GM20431 (cell line): ENCODE results near the gene SLC25A12.

ENCODE experiments used
- in situ Hi-C: fragments of 300-500 bp; cut with MseI, MboI; formaldehyde crosslinking; loops from one replicate; pipeline ENCODE4 v1.15.0; 2020; ENCODE audit warnings: low sequenced_read_pairs; ENCODE audit not compliant: unreplicated experiment

The SLC25A12 gene

DNA sequence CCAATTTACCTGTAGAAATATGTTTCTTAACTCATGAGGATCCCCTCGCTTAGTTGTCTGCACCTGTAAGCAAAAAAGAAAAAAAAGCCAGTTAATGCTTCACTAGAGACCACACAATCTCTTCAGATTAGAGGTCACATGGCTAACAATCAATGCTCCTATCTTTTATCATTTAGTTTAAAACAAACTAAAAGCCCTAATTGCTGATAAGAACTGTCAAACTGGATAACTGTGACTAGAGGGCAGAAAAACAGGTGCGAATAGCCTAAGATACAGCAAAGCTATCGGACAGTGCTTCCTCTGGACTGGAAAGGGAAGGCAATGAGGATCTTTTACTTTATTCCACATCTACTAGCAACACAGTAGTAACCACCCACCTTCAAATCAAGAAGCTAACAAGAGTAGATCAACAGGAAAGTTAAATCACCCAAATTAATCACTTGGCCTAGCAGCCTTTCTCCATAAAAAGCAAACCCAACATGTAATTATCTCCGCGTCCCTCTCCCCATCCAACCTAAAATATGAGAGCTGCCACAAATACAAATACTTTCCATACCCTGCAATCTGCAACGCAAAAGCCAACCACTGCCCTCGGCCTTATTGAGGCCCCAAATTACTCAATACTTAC is 734 bp downstream of the SLC25A12 start:
- in situ Hi-C loops, result no loop called here

DNA sequence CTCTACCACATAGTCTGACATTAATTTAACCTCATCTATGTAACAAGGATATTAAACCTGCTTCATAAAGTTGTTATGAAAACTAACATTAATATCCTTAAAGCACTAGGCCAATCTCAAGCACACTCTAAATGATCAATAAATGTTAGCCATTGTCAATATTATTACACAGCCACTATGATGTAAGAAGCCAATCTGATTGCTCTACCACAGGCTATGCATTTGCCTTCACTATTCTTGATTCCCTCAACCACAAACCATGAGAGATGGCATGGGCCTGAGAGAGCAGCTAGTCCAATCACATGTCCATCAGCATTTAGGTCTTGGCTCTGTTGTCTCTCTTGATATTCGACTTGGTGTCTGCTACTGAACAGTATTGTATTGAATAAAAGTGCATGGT is 4.2 kb downstream of the SLC25A12 start:
- in situ Hi-C loops, result no loop called here

DNA sequence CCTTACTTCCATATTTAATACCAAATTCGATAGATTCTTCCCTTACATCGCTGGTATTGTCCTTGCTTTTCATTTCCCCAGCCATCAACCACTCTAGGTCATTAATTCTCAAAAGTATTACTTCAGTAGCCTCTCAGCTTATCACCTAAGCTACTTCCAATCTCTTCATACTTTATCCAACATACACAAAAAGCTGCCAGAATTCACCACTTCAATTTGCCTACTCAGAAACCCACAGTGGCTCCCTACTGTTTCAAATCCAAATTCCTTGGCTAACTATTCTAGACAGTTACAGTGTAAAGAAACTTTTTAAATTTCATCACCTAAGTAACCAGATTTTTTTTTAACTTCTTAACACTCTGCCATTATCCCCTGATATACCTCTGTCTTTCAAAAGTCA is 4.7 kb downstream of the SLC25A12 start:
- in situ Hi-C loops, result no loop called here

DNA sequence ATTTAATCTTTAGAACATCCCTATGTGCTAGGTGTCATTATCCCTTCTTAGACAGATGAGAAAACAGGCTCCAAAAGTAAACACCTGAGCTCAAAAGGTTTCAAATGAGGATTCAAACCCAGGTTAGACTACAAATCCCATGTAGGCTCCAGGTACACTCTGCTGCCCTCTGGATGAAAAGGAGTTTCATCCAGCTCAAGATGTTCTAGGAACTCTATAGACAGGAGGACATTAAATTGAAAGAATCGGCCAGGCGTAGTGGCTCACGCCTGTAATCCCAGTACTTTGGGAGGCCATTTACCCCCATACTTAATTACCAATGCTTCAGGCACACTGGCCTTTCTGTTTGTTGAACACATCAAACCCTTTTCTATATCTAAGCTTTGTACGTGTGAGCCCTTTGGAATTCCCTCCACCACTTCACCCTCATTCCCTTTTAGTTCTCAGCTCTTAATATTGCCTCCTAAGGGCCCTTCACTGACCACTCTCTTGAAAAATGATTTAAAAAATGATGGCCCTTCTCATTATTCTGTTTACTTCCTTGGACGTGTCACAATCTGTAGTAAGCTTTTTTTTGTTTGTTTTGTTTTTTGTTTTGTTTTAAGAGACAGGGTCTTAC is 10.7 kb downstream of the SLC25A12 start:
- in situ Hi-C loops, result no loop called here

DNA sequence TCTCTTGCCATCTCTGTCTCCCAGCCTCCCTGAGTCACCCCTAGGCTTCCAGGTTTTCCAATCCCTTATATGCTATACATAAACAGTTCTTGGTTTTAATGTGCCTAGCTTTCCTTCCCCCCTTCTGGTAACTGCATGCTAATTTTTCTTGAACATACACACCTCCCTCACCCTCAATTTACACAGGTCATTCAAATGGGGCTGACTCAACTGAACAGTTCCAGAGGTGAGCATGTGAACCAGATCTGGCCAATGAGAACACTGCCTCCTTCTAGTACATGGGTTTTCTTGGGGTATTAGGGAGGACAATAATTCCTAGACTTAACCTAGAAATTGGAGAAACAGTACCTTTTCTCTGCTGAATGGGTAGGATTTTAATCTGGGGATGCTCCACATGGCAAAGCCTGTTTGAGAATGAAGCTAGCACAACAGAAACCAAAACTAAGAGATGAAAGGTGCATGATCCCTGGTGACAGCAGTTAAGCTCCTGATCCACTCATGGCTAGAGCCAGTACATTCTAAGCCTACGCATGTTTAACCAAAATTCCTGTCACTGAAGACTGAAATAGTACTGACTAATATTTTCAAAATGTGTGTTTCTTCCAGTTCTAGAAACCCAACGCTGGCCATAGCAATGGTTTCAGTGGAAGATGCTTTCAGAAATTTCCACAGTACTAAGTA is 11.8 kb downstream of the SLC25A12 start:
- in situ Hi-C loops, result no loop called here

DNA sequence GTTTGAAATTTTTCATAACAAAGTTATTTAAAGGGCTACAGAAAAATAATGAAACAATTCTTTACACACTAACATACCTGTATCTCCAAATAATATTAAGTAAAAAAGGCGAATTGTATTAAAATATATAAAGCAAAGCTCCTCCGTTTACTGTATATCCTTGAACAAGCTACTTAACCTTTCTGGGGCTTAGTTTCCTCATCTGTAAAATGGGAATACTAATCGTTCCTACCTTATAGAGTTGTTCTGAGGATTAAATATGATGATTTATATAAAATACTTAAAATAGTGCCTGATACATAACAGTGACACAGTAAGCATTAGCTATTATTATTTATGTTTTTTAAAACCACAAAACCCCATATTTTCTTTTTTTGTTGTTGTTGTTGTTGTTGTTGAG is 13.3 kb downstream of the SLC25A12 start:
- in situ Hi-C loops, result no loop called here

DNA sequence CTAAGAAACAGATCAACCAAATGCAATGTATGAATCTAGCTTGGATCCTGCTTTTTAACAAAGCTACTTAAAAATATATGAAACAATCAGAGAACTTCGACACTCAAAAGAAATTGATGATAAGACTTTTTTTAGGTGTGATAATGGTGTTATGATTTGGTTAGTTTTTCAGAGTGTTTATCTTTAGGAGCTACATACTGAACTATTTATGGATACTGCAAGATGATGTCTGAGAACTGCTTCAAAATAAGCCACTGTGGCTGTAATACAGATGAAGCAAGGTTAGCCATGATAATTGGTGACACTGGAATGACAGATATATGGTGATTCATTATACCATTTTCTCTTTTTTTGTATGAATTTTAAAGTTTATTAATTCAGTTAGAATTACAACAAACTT is 14.2 kb downstream of the SLC25A12 start:
- in situ Hi-C loops, result no loop called here

DNA sequence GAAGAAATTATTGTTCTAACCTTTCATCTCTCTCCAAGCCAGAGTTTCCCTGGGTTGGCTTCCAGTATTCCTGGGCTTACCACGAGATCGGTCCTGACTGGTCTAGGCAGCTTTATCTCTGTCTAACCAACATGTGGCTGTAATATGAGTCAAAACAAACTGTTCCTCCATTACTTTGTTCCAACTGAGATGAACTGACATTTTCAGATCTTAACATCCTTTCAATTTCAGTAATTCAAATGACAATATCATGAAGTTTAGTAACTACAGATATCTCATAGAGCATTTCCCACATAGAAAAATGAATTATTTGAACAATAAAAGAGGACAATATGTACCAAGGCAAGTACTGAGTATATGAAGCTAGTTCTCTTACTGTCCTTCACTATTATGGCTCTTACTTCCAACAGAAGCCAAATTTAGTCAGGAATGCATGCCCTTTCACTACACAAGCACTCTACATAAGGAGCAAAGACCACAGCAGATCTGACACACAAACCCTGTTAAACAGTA is 15.5 kb downstream of the SLC25A12 start:
- in situ Hi-C loops, result no loop called here

DNA sequence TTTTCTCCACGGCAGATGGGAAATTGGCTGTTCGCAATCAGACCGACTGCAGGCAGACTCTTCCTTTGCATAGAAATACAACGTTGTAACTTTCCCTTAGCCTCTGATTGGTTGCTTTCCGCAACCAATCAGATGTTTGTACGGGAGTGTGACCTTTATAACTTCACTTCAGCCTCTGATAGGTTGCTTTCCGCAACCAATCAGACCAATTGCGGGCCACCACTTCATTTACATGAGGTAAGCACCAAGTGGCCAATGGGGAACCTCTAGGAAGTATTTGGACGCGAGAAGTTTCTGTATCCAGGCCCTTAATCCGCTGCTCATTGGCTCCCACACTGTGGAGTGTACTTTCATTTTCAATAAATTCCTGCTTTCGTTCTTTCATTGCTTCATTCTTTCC is 19.1 kb downstream of the SLC25A12 start:
- in situ Hi-C loops, result no loop called here

DNA sequence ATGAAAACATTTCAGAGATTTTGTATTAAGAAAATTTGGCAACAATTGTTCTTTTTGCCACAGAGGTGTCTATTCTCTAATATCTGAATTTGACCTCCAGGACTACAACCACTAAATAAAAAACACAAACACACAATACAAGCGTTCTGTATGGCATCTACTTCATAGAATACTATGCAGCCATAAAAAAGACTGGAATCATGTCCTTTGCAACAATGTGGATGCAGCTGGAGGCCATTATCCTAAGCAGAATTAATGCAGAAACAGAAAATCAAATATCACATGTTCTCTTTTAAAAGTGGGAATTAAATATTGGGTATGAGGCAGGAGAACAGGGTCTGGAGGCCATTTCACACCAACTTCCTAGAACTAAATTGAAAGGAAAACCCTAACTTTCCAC is 19.5 kb downstream of the SLC25A12 start:
- in situ Hi-C loops, result no loop called here

DNA sequence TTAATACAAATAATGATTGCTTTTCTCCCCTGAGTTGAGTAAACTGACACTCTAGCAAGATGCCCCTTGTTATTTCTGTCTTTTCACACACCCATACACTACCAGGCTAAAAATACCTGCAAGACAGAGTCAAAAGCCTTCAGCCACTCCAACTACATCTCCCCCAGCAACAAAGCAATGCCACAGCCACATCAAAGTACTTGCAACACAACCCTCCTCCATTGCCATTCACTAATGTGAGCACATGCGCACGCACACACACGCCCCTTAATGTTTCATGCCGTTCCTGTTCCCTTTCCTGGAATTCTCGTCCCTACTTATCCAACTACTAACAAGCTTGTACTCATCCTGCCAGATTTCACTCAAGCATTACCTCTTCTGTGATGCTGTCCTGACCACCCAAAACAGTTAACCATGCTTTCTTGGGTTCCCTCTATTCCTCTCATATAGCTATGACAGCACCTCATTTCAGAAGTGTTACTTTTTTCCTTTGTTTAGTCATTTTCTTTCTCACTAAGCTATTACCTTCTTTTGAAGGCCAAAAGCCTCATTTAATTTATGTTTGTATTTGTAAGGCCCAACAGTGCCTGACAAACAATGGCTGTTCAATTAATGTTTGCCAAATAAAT is 29.6 kb downstream of the SLC25A12 start:
- in situ Hi-C loops, result no loop called here

DNA sequence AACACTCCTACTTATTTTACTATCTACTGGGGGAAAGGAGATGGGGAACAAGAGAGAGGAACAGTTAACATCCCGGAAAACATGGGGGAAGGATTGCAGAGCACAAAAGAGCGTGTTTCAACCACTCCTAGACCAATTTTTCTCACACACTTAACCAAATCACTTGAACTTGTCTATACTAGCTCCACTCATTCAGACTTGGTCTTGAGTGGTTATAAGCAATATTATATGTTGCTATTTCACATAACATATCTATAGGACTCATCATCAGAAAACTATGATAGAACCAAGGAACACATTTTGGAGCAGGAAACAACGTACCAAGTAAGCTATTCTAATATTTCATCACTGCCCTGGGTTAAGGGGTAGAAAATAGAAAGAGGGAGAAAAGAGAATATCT is 31.5 kb downstream of the SLC25A12 start:
- in situ Hi-C loops, result no loop called here

DNA sequence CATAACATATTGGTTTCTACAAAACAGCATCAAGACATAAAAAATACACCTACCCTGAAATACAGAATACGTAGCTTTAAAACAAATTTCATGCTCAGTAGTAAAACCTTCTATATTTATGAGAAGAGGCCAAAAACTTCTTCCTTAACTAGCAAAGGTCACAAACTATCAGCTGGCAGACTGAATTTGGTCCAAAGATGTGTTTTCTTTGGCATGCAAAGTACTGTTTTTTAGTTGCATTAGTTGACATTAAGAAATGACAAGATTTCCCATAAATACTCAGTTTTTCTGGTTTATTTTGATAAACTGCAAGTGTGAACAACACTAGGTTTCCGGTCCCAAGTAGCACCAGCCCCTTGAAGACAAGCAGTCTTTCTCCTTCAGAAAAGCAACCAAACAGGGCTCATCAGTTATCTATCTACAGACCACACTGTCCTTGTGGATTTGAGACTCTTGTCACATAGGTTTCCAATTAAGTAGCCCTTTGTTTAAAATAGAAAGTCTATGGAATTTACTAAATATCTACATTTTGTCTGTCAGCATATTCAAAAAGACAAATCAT is 35.6 kb downstream of the SLC25A12 start:
- in situ Hi-C loops, result no loop called here

DNA sequence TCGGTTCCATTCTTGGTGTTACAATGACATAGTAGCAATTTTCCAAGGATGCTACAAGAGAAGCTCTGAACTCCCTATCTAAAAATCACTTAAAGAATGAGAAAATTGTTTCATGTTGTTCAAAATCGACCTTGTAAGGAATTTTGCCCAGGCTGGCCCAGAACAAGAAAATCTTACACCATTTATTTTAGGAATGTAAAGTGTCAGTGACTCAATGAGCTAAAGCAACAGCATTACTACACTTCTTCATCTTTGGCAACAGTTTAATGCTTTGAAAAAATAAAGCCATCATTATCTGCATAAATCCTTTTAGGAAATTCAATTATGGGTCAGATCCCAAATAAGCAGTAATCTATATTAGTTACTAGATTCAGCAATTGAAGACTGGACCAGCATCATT is 38.6 kb downstream of the SLC25A12 start:
- in situ Hi-C loops, result no loop called here

DNA sequence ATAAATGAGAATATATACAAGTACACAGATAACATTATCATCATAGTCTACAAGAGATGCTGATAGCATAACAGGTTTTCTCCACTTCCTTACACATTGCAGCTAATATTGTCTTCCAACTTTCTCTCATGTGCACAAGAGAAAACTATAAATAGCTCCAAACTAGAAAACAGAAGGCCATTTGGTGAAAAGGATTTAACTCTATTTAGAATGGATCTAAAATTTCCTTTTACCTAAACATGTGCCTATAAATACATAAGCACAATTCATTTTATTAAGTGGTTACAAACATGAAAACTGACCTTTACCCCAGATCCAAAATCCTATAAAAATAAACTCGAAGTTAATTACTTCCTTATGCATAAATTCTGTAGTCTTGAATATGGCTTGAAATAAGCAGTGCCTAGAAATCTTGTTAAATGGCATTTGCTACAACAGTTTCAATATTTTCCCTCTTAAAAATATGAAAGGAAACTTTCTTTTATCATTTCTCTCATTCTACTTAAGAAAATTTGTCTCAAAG is 41.6 kb downstream of the SLC25A12 start:
- in situ Hi-C loops, result no loop called here

DNA sequence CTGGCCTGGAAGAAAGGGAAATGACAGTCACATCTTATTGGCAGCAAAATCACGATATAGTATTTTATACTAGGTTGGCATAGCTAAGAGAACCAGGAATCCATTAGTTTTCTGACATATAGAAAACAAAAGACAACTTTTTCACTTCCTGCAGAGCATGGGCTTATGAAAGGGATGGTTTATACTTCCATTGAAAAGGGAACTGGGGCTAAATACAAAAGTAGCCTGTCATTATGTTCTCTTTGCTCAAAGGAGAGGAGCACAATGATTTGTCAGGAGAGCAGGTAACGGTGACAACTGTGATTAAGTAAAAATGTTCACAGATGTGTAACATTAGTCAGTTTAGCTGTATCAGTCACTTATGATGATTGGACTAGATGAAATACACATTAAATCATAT is 46.4 kb downstream of the SLC25A12 start:
- in situ Hi-C loops, result no loop called here

DNA sequence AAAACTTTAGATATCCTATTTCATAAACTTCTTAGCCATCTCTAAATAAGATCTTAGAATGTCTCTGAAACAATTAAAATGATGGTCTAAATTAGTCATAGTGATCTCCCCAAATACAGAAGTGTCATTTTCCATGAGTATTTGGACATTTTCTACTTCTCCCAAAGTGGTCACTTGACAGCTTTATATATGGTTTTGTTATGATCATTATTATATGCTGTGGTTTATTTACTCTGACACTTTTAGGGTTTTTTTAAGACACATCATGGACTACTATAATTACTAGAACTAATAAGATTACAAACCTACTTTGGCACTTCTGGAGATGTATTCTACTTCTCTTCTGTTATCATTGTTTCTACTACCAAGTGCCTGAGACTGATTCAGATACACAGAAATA is 47.1 kb downstream of the SLC25A12 start:
- in situ Hi-C loops, result no loop called here

DNA sequence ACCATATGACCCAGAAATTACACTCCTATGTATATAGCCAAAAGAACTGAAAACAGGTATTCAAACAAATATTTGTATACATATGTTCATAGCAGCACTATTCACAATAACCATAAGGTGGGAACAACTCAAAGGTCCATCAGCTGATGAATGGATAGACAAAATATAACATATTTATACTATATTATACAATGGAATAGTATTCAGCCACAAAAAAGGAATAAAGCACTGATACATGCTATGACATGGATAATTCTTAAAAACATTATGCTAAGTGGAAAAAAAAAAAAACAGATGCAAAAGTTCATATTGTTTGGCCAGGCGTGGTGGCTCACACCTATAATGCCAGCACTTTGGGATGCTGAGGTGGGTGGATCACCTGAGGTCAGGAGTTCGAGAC is 52.0 kb downstream of the SLC25A12 start:
- in situ Hi-C loops, result no loop called here

DNA sequence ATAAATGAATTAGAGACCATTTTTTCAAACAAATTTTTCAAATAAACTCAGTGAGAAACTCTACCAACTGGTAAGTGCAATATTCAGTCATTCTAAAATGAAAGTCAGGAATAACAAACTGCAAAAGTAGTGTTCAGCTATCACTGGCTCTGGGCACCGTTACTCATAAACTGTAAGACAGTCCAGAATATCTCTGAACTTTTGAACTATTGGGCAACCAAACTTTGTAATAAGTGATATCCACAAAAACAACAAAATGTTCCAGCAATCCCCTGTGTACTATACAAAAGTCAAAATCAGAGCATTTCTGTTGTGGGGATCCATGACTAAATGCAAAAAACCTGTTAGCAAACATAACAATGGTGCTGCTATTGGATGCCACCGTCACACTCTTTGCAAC is 56.3 kb downstream of the SLC25A12 start:
- in situ Hi-C loops, result no loop called here

DNA sequence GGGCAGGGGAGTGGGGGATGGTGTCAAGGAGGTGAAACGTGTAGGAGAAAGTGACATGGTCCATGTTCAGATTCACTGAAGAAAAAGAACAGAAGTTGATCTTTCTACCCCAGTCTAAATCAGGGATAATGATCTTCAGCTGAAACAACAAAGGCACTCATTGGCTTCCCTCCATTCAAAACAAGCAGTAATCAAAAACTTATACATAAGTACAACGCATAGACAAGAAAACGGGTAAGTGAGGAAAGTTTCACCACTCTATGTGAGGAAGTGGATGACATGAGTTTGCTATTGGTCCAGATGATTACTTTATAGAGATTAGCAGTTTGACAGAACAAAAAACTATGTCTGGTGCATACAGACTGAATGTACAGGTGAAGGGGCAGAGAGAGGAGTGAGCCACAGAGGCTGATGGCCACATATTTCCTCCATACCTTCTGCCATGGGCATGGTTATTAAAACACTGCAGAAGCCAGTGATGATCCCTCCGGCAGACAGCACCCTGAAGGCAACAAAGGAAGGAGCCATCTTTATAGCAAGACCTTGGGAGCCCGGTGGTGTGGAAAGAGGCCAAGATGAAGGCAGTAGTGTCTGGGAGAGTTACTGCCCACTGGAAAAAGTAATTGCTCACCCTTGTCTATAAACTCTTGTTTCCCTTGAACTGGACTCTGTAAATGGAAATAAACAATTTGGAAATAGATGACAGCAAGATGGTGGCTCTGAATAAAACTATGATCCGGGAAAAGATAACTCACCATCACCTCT is 57.7 kb downstream of the SLC25A12 start:
- in situ Hi-C loops, result no loop called here
